K562 (cell line): Measurements from ENCODE around the gene ANKEF1. TPM values are rescaled to one million over a fixed set of nuclear protein-coding genes. Genes with fewer than 3 reads are reported as not detected.

Source experiments
- BCL6 ChIP-seq: fragments of 250-450 bp; sonication (Bioruptor Pico); IDR thresholded peaks from 2 replicates; pipeline ENCODE4 v1.4.0; 2020
- CTCFL ChIP-seq: IDR thresholded peaks from 2 replicates; pipeline ENCODE4 v1.6.1; 2011; ENCODE audit warnings: borderline replicate concordance, low read depth, mild to moderate bottlenecking, moderate library complexity, low read length; ENCODE audit not compliant: insufficient read depth, poor library complexity, severe bottlenecking
- KDM1A ChIP-seq, 2 experiments: fragments of 450-650 bp; IDR thresholded peaks; 2 replicates each; pipeline ENCODE4 v1.6.1; 2016; ENCODE audit warnings: mild to moderate bottlenecking in 2 of 2
- MED1 ChIP-seq: sonication (generic); formaldehyde crosslinking; IDR thresholded peaks from 2 replicates; pipeline ENCODE4 v1.8.1; 2023; ENCODE audit warnings: missing genetic modification reagents, borderline replicate concordance
- MGA ChIP-seq: fragments of 450-650 bp; IDR thresholded peaks from 2 replicates; pipeline ENCODE4 v1.6.1; 2016; ENCODE audit warnings: mild to moderate bottlenecking, moderate library complexity
- NFE2L1 ChIP-seq: fragments of 450-650 bp; IDR thresholded peaks from 2 replicates; pipeline ENCODE4 v1.6.1; 2016; ENCODE audit warnings: missing genetic modification characterization, low read depth, mild to moderate bottlenecking, missing compliant biosample characterization, moderate library complexity, borderline replicate concordance
- PTRF ChIP-seq: fragments of 450-650 bp; IDR thresholded peaks from 2 replicates; pipeline ENCODE4 v1.6.1; 2016; ENCODE audit warnings: mild to moderate bottlenecking, missing genetic modification characterization, missing compliant biosample characterization
- RCOR1 ChIP-seq, 2 experiments: IDR thresholded peaks; 2 replicates each; pipeline ENCODE4 v1.6.1; 2012; ENCODE audit warnings: low read depth in 2 of 2, low read length in 2 of 2, borderline replicate concordance in 1 of 2, improper control_type of control experiment in 1 of 2
- THRAP3 ChIP-seq: fragments of 450-650 bp; IDR thresholded peaks from 2 replicates; pipeline ENCODE4 v1.6.1; 2016; ENCODE audit warnings: mild to moderate bottlenecking, inconsistent platforms, borderline replicate concordance
- ZNF184 ChIP-seq: sonication (generic); formaldehyde crosslinking; IDR thresholded peaks from 2 replicates; pipeline ENCODE4 v1.5.0; 2020; ENCODE audit warnings: missing genetic modification reagents
- ZNF224 ChIP-seq: sonication (generic); formaldehyde crosslinking; IDR thresholded peaks from 2 replicates; pipeline ENCODE4 v1.8.0; 2022; ENCODE audit warnings: mild to moderate bottlenecking, missing genetic modification reagents
- polyA plus RNA-seq, 8 experiments: library from polyadenylated mRNA; depleted of rRNA in 4 of 8; stranded (reverse) in 5 of 8; unstranded in 3 of 8; fragments of >200 nt; fragmentation: Nextera tagmentation in 2 of 8; fragmentation: Illumina TruSeq in 1 of 8; extraction: Ambion mirVana in 2 of 8; extraction: Trizol in 1 of 8; gene quantifications; 2 replicates each; pipeline versions ENCODE4 v1.2.1 to v1.2.3, GENCODE V29; 2011 to 2014; ENCODE audit warnings: inconsistent platforms in 1 of 8, missing spikeins in 1 of 8
- total RNA-seq, 7 experiments: library from RNA; depleted of rRNA in 6 of 7; stranded (reverse); fragments of >200 nt in 6 of 7; fragmentation: Illumina TruSeq in 2 of 7; extraction: Trizol in 2 of 7; gene quantifications; 2 replicates each; pipeline versions ENCODE4 v1.2.1 to v1.2.3, GENCODE V29; 2011 to 2021; ENCODE audit warnings: low replicate concordance in 1 of 7
- TF ChIP-seq, protein P1 (sequence below): fragments of 250-450 bp; sonication (Bioruptor Pico); IDR thresholded peaks from 2 replicates; pipeline ENCODE4 v1.4.0; 2020; ENCODE audit warnings: mild to moderate bottlenecking

ANKEF1 gene
- total and polyA plus RNA-seq, 9 of the 15 experiments (the other 6 are each of a cell fraction or from before 2014, with no cell fraction given): 0.35 to 2.1 (median 1.7) TPM

DNA sequence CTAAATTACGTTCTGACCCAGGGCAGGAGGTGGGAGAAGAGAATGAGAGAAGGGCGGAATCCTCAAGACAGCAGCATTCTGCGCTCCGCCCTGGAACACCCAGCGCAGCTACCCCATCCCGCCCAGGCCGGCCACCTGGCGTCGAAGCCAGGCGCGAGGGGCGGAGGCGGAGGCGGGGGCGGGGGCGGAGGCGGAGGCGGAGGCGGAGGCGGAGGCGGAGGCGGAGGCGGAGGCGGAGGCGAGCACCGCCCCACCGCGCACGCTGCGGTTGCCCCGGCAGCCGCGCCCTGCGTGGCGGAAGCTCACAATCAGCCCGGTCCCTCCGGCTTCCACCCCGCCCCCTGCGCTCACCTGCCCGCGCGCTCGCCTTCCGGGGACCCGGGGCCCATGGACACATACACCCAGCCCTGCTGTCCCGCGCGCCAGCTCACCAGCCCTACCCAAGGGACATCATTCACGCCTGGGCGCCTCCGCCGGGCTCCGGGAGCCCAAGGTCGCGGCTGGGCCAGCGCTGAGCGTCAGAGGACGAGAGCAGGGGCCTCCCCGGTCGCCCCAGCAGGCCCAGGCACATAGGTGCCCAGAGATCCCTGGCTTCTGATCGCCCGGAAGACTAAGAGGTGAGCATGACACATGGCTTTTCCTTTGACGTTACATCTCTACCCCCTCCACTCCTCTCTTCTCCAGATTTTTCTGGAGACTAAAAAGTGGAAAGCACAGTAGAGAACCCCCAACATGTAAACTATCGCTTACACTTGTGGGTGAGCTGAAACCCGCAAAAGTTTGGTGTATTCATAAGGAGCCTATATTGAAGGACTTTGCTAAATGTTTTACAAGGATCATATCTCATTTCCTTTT, at the start of gene ANKEF1 (continued):
- TF ChIP-seq BCL6 (CRISPR knock-in tag): no peak
- no peak for TF ChIP-seq PTRF (tag)
- no peak for TF ChIP-seq ZNF224 (CRISPR knock-in tag)
- TF ChIP-seq ZNF184 (CRISPR knock-in tag): no peak
- peak; percentile 64; the same call in 1 of the 2 replicates for TF ChIP-seq MGA
- TF ChIP-seq MED1 (CRISPR knock-in tag): no peak
- no peak for TF ChIP-seq THRAP3
- no peak for TF ChIP-seq NFE2L1
- TF ChIP-seq RCOR1 (IDR thresholded peaks at IDR 0.05; ENCODE audit: borderline replicate concordance in 1 of 2, low read depth in 2 of 2, low read length in 2 of 2): no peak
- TF ChIP-seq KDM1A (IDR thresholded peaks at IDR 0.05): no peak
- no peak for TF ChIP-seq CTCFL
- TF ChIP-seq, protein P1, sequence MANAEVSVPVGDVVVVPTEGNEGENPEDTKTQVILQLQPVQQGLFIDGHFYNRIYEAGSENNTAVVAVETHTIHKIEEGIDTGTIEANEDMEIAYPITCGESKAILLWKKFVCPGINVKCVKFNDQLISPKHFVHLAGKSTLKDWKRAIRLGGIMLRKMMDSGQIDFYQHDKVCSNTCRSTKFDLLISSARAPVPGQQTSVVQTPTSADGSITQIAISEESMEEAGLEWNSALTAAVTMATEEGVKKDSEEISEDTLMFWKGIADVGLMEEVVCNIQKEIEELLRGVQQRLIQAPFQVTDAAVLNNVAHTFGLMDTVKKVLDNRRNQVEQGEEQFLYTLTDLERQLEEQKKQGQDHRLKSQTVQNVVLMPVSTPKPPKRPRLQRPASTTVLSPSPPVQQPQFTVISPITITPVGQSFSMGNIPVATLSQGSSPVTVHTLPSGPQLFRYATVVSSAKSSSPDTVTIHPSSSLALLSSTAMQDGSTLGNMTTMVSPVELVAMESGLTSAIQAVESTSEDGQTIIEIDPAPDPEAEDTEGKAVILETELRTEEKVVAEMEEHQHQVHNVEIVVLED (CRISPR knock-in tag): no peak
